Ovary (tissue), 3 donors: ENCODE results near the gene POMZP3.
"Not testable (repeated sequence)": the region's sequence is repeated elsewhere in the genome, so short reads cannot be mapped to it uniquely, and the experiment has no call there.

ENCODE experiments used
- EP300 ChIP-seq: sonication (generic); formaldehyde crosslinking; IDR thresholded peaks from one replicate; pipeline ENCODE4 v1.6.1; 2017; ENCODE audit warnings: antibody characterized with exemption
- POLR2A ChIP-seq: fragments of 450-650 bp; IDR thresholded peaks from one replicate; pipeline ENCODE4 v1.6.1; 2017; ENCODE audit warnings: antibody characterized with exemption, mild to moderate bottlenecking, moderate library complexity
- TF ChIP-seq, protein P1 (sequence below), 3 donors: fragments of 450-650 bp in 2 of 3; fragments of 200-600 bp in 1 of 3; IDR thresholded peaks; one replicate each; pipeline versions ENCODE4 v1.5.1 to v1.8.0; 2016 to 2022; ENCODE audit warnings: antibody characterized with exemption in 3 of 3, mild to moderate bottlenecking in 1 of 3
- donor health status: DM: no; HTN: no; CAD: no.

DNA sequence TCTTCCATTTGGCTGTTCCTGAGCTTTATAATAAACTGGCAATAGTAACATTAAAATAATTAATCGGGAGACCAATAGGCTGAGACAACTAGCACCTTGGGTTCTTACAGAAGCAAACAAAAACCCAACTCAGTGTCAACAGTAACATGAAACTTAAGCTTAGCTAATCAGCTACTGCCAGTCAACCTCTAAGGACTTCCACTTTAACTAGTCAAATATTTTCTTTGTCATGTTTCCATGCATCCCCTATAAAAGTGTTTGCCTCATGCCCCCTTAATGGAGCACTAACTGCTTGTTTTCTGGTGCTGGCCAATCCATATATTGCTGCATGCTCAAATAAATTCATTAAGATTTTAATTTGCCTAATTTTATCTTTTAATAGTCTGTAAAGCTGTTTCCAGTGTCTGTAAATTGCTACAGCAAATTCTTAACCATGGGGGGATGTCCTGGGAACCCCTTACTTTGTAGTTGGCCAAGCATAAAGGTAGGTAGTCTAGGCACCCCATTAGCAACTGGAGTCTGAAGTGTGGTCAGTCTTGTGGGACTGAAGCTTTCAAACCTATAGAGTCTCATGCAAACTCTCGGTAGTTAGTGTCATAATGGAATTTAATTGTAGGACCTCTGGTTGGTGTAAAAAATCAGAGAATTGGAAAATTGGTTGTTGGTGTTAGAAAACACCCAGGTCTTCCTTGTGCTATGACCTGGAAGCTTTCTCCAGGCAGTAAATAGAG lies 40.3 kb downstream of the POMZP3 start:
- TF ChIP-seq, protein P1, sequence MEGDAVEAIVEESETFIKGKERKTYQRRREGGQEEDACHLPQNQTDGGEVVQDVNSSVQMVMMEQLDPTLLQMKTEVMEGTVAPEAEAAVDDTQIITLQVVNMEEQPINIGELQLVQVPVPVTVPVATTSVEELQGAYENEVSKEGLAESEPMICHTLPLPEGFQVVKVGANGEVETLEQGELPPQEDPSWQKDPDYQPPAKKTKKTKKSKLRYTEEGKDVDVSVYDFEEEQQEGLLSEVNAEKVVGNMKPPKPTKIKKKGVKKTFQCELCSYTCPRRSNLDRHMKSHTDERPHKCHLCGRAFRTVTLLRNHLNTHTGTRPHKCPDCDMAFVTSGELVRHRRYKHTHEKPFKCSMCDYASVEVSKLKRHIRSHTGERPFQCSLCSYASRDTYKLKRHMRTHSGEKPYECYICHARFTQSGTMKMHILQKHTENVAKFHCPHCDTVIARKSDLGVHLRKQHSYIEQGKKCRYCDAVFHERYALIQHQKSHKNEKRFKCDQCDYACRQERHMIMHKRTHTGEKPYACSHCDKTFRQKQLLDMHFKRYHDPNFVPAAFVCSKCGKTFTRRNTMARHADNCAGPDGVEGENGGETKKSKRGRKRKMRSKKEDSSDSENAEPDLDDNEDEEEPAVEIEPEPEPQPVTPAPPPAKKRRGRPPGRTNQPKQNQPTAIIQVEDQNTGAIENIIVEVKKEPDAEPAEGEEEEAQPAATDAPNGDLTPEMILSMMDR (IDR thresholded peaks at IDR 0.05), result not testable (repeated sequence)
- not testable (repeated sequence) for TF ChIP-seq POLR2A, EP300
